Osteocyte (in vitro differentiated cells): ENCODE data around the gene PDZD2. TPM values are rescaled to one million over a fixed set of nuclear protein-coding genes. Genes with fewer than 3 reads are reported as not detected.

ENCODE experiments used
- DNase-seq: peaks from one replicate; pipeline ENCODE4 v3.0.0; 2021; ENCODE audit warnings: mixed read lengths; ENCODE audit not compliant: unreplicated experiment; ENCODE audit errors: extremely low spot score
- H3K27ac Mint-ChIP-seq: one replicate; pipeline ENCODE4 v1.8.0; 2021; ENCODE audit warnings: mild to moderate bottlenecking, mixed read lengths; ENCODE audit not compliant: unreplicated experiment
- H3K27me3 Mint-ChIP-seq: one replicate; pipeline ENCODE4 v1.8.0; 2021; ENCODE audit warnings: mixed read lengths; ENCODE audit not compliant: unreplicated experiment
- H3K36me3 Mint-ChIP-seq: one replicate; pipeline ENCODE4 v1.8.0; 2021; ENCODE audit warnings: mixed read lengths; ENCODE audit not compliant: unreplicated experiment
- H3K4me1 Mint-ChIP-seq: one replicate; pipeline ENCODE4 v1.8.0; 2021; ENCODE audit warnings: mixed read lengths; ENCODE audit not compliant: unreplicated experiment
- H3K4me3 Mint-ChIP-seq: one replicate; pipeline ENCODE4 v1.8.0; 2021; ENCODE audit warnings: mild to moderate bottlenecking, moderate library complexity, mixed read lengths; ENCODE audit not compliant: unreplicated experiment
- H3K9me3 Mint-ChIP-seq: one replicate; pipeline ENCODE4 v1.8.0; 2021; ENCODE audit warnings: mixed read lengths; ENCODE audit not compliant: unreplicated experiment
- CTCF ChIP-seq: fragments of 200-600 bp; sonication (generic); IDR thresholded peaks from 2 replicates; pipeline ENCODE4 v1.5.0; 2021; ENCODE audit warnings: antibody characterized with exemption, mild to moderate bottlenecking, moderate library complexity
- total RNA-seq: library from RNA; stranded (reverse); gene quantifications from 2 replicates; pipeline ENCODE4 v1.2.1, GENCODE V29; 2021

PDZD2 gene
- total RNA-seq, 1 donor from 2014 or later = 2.3 TPM

DNA sequence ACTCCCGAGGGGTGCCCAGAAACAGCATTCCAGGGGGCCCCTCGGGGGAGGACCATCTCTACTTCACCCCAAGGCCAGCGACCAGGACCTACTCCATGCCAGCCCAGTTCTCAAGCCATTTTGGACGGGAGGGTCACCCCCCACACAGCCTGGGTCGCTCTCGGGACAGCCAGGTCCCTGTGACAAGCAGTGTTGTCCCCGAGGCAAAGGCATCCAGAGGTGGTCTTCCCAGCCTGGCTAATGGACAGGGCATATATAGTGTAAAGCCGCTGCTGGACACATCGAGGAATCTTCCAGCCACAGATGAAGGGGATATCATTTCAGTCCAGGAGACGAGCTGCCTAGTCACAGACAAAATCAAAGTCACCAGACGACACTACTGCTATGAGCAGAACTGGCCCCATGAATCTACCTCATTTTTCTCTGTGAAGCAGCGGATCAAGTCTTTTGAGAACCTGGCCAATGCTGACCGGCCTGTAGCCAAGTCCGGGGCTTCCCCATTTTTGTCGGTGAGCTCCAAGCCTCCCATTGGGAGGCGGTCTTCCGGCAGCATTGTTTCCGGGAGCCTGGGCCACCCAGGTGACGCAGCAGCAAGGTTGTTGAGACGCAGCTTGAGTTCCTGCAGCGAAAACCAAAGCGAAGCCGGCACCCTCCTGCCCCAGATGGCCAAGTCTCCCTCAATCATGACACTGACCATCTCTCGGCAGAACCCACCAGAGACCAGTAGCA, 451.3 kb downstream of the PDZD2 start:
- no peaks in the 10 kb centered on the region for H3K27me3 Mint-ChIP-seq
- no peak overlapping the region for H3K27ac Mint-ChIP-seq
- H3K36me3 Mint-ChIP-seq = peaks cover 3% of the 10 kb centered on the region
- no peak for DNase-seq
- H3K4me1 Mint-ChIP-seq = peaks cover 3% of the 10 kb centered on the region
- TF ChIP-seq CTCF = no peak
- H3K9me3 Mint-ChIP-seq = no peaks in the 10 kb centered on the region
- H3K4me3 Mint-ChIP-seq = no peak overlapping the region

GRCh38 chr5:32090755-32091128, 451.8 kb downstream of the PDZD2 start:
- Mint-ChIP-seq H3K4me1 (peaks cover 7% of the 10 kb centered on the region), H3K9me3 (no peaks in the 10 kb centered on the region), H3K4me3 (no peak overlapping the region), H3K27me3 (no peaks in the 10 kb centered on the region), H3K27ac (no peak overlapping the region), H3K36me3 (peaks cover 3% of the 10 kb centered on the region)
- DNase-seq = no peak
- no peak for TF ChIP-seq CTCF

DNA sequence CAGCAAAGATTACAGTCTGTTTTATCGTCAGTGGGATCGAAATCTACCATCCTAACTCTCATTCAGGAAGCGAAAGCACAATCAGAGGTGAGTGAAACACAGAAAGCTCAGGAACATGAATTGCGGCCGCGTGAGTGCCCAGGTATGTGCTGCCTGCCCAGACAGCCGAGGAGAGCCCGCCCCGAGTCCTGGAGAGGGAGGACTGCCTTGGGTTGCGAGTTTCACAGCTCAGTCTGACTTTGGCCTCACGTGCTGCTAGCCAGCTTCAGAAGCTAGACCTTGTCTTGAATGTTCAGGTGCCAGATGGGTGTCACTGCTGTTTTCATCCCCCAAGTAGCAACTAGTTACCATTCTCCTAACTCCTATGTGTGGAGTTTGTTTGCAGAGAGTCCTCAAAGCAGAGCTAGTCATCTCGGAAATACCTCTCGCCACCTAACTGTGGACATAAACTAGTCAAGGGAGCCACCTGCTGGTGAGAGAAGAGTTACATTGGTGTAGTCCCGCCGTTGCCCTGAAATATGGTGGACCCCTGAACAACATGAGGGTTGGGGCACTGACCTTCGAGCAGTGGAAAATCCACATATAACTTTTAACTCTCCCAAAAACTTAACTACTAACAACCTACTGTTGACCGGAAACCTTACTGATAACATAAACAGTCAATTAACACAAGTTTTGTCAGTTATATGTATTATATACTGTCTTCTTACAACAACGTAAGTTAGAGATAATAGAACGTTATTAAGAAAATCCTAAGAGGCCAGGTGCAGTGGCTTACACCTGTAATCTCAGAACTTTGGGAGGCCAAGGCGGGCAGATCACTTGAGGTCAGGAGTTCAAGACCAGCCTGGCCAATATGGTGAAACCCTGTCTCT, 454.2 kb downstream of the PDZD2 start:
- Mint-ChIP-seq H3K27me3 (no peaks in the 10 kb centered on the region), H3K27ac (no peak overlapping the region), H3K36me3 (peaks cover 6% of the 10 kb centered on the region), H3K4me1 (peaks cover 16% of the 10 kb centered on the region), H3K4me3 (no peak overlapping the region), H3K9me3 (no peaks in the 10 kb centered on the region)
- peak; percentile 87 for TF ChIP-seq CTCF
- no peak for DNase-seq

DNA sequence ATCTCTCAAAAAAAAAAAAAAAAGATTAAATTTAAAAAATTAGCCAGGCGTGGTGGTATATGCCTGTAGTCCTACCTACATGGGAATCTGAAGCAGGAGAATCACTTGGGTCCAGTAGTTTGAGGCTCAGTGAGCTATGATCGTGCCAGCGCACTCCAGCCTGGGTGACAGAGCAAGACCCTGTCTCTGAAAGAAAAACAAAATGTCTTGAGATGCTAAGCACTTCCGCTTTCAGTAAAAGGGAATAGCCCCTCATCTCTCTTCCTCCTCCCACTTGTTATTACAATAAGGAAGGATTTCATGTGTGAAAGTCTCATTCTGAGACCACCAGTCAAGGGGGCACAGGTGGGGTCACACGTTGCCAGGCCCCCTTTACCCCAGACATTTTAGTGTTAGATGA, 455.8 kb downstream of the PDZD2 start:
- Mint-ChIP-seq H3K36me3 (peaks cover 8% of the 10 kb centered on the region), H3K4me3 (no peak overlapping the region), H3K27ac (peak overlapping the region; percentile 18), H3K9me3 (no peaks in the 10 kb centered on the region), H3K27me3 (no peaks in the 10 kb centered on the region), H3K4me1 (peaks cover 16% of the 10 kb centered on the region)
- no peak for DNase-seq
- TF ChIP-seq CTCF = no peak

DNA sequence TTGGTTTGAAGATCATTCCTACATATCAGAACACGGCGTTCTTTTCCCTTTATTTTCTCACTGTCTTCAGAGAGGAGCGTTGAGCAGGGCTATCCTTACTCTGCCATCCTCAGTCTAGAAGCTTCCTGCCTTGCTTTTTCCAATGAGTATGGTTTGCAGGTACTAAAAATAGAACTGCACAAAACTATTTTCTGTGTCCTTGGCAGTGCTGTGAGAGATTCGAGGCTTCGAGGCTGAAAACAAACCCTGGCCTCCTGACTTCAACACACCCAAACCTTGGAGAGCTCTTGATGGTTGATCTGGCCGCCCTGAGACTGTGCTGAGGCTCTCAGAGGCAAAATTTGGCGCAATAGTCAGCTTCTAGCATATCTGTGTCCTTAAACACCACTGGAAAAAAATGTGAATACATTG, 456.3 kb downstream of the PDZD2 start:
- H3K27ac Mint-ChIP-seq = peak overlapping the region; percentile 41
- TF ChIP-seq CTCF = no peak
- H3K4me3 Mint-ChIP-seq = no peak overlapping the region
- DNase-seq = peak; percentile 48
- H3K4me1 Mint-ChIP-seq = peaks cover 16% of the 10 kb centered on the region
- H3K27me3 Mint-ChIP-seq = no peaks in the 10 kb centered on the region
- no peaks in the 10 kb centered on the region for H3K9me3 Mint-ChIP-seq
- H3K36me3 Mint-ChIP-seq = peaks cover 10% of the 10 kb centered on the region
